Loucy (cell line): ENCODE results near the gene OTOS.

Source experiments
- EZH2phosphoT487 ChIP-seq: fragments of 200-600 bp; IDR thresholded peaks from 2 replicates; pipeline ENCODE4 v1.6.1; 2018; ENCODE audit warnings: antibody characterized with exemption, mild to moderate bottlenecking, moderate library complexity, borderline replicate concordance
- TF ChIP-seq, protein P1 (sequence below): fragments of 200-600 bp; sonication (generic); conservative IDR thresholded peaks from 2 replicates; pipeline ENCODE4 v1.5.1; 2014; ENCODE audit warnings: mild to moderate bottlenecking, antibody characterized with exemption, low read length

- TF ChIP-seq, protein P1, sequence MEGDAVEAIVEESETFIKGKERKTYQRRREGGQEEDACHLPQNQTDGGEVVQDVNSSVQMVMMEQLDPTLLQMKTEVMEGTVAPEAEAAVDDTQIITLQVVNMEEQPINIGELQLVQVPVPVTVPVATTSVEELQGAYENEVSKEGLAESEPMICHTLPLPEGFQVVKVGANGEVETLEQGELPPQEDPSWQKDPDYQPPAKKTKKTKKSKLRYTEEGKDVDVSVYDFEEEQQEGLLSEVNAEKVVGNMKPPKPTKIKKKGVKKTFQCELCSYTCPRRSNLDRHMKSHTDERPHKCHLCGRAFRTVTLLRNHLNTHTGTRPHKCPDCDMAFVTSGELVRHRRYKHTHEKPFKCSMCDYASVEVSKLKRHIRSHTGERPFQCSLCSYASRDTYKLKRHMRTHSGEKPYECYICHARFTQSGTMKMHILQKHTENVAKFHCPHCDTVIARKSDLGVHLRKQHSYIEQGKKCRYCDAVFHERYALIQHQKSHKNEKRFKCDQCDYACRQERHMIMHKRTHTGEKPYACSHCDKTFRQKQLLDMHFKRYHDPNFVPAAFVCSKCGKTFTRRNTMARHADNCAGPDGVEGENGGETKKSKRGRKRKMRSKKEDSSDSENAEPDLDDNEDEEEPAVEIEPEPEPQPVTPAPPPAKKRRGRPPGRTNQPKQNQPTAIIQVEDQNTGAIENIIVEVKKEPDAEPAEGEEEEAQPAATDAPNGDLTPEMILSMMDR, result no peak
- TF ChIP-seq EZH2phosphoT487, result no peak
Observed at GRCh38 chr2:240146627-240147278, 6.3 kb upstream of the OTOS start.
